GM13977 (cell line): ENCODE measurements around the gene HOXA6.

Experiments used
- DNase-seq: peaks from one replicate; pipeline ENCODE4 v3.0.0; 2012; ENCODE audit warnings: low spot score
- in situ Hi-C: fragments of 300-500 bp; cut with MboI; formaldehyde crosslinking; loops from one replicate; pipeline ENCODE4 v1.12.0; 2022; ENCODE audit warnings: low sequenced_read_pairs, low pct_unique_long_range_greater_than_20kb, mixed read lengths, inconsistent platforms; ENCODE audit not compliant: unreplicated experiment
- TF ChIP-seq, protein P1 (sequence below): IDR thresholded peaks from 2 replicates; pipeline ENCODE4 v1.5.1; 2012; ENCODE audit warnings: mild to moderate bottlenecking, control low read depth; ENCODE audit not compliant: insufficient read depth; ENCODE audit errors: extremely low read depth, missing control alignments

Gene HOXA6

DNA sequence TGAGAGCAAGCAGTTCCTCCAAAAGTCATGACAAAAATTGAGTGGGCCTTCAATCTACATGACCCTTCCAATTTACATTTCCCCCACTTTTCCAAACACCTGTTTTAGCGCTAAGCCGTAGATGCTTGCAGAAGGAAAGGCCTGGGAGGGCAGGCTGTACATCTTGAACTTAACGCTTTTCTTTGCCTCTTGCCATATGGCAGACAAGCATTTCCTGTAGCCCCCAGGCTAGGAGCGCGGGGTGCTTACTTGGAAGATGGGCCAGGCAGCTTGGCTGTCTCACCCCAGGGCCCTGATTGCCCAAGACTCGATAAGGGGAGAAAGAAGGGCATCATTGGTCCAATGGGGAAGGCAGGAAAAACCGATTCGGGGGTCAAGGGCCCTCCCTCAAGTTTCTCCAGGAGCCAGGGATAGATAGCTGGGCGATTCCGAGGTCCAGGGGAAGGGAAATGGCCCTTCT is 24.8 kb upstream of the HOXA6 start:
- DNase-seq: no peak
- TF ChIP-seq, protein P1, sequence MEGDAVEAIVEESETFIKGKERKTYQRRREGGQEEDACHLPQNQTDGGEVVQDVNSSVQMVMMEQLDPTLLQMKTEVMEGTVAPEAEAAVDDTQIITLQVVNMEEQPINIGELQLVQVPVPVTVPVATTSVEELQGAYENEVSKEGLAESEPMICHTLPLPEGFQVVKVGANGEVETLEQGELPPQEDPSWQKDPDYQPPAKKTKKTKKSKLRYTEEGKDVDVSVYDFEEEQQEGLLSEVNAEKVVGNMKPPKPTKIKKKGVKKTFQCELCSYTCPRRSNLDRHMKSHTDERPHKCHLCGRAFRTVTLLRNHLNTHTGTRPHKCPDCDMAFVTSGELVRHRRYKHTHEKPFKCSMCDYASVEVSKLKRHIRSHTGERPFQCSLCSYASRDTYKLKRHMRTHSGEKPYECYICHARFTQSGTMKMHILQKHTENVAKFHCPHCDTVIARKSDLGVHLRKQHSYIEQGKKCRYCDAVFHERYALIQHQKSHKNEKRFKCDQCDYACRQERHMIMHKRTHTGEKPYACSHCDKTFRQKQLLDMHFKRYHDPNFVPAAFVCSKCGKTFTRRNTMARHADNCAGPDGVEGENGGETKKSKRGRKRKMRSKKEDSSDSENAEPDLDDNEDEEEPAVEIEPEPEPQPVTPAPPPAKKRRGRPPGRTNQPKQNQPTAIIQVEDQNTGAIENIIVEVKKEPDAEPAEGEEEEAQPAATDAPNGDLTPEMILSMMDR: no peak
- in situ Hi-C loops: loop anchor here (25.0 kb wide), 1 partner anchor 810 kb away; no protein-coding TSS in a partner anchor

DNA sequence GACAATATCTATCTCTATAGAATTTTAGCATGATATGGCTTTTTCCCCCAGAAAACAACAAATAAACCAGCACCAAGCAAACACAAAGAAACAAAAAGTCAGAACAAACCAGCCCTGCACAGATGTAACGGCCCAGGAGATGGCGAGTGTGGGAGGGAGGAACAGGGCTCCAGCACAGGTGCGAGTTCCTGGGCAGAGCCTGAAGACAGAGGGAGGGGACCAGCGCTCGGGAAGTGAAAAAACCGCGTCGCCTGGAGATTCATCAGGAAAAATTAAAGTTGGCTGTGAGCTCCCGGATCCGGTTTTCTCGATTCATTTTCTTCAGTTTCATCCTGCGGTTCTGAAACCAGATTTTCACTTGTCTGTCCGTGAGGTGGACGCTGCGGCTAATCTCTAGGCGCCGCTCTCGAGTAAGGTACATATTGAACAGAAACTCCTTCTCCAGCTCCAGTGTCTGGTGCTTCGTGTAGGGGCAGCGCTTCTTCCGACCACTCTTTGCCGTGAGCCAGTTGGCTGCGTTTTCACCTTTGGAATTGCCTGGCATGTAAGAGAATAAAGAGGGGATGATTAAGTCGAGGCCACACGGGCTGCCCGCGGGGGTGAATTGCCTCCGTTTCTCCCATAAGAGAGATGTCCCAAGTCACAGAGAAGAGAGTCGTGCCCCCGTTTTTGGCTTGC is 24.2 kb upstream of the HOXA6 start:
- in situ Hi-C loops: loop anchor here (25.0 kb wide), 1 partner anchor 809 kb away; no protein-coding TSS in a partner anchor
- no peak for DNase-seq
- TF ChIP-seq, protein P1: no peak

DNA sequence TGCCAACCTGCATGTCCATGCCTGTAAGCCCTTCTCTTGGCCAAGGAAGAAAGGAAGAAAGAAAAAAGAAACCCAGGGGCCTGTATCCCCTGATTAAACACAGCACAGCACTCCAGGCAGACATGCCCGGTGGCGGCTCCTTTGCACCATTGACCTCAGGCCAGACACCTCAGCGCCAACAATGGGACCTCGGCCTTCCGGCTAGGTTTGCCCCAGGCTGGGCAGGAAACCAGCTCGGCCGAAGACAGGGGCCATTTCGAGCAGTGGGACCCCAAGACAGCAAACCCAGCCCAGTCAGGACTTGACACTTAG is 23.7 kb upstream of the HOXA6 start:
- in situ Hi-C loops: loop anchor here (25.0 kb wide), 1 partner anchor 809 kb away; no protein-coding TSS in a partner anchor
- TF ChIP-seq, protein P1: no peak
- no peak for DNase-seq

DNA sequence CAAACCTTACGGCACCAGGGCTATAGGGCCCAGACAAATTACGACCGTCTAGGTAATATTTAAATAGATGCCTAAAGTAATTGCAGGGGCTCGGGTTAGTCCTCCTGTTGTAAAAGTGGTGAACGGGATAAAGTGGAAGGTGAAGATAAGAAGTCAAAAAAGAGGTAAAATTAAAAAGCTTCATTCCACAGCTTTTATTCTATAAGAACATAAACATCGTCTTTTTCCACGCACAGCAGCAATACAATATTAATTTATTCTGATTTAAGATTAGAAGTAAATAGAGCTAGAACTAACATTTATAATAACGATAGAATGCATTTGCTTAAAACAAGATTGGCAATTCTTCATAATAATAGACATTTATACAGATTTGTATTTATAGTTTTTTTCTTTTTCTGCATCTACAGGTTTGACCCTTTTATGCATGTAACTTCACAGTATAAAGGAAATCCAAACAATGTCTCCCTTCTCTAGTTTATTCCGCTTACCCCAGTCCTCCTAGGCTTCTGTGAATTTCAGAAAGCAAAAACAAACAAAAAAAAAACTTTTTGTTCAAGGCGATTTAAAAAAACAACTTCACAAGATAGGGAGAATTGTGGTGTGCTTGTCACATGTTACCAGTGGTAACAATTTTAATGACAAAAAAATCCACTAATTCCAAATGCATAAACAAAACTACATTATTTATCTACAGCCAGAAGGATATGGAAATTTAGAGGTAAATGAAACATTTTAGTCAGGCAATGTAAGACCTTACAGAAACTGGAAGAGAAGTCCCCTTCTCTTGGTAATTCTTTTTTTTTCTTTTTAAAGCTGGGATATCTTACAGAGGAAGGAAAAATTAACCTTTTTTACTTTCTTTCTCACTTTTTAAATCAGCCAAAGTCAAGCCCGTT is 23.1 kb upstream of the HOXA6 start:
- TF ChIP-seq, protein P1: no peak
- no peak for DNase-seq
- in situ Hi-C loops: loop anchor here (25.0 kb wide), 1 partner anchor 808 kb away; no protein-coding TSS in a partner anchor

DNA sequence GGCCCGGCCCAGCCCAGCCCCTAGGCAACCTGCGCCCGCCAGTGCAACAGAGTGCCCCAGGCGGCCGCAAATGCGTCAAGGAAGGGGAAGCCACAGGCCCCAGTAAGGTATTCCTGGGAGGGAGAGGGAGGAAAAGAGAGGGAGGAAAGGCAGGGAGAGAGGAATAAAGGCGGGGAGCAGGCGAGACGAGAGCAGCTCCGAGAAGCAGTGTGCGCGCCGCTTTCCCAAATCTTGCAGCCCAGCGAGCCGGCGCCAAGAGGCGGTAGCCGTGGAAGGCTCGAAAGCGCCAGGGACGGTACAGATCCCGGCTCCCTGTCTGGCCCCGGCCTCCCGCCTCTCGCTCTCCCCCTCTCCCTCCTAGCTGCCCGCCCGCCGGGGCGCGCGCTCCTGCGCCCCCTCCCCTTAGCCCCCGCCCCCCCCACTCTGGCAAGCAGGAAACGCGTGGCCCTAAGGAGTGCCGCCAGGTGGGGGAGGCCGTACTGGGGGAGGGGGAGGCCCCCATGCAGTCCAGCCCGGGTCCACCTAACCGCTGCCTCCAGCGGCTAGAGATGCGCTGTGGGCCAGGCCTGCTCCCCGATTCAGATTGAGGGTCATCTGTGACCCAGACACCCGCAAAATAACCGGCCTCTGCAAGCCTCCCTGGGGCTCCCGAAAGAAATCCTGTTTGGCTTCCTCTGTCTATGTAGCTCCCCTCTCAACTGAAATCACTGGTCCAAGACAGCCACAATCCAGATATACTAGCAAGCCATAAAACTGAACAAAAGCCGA is 22.3 kb upstream of the HOXA6 start:
- in situ Hi-C loops: loop anchor here (10.0 to 25.0 kb wide), 2 partner anchors 808 to 1315 kb away; no protein-coding TSS in a partner anchor
- TF ChIP-seq, protein P1: no peak
- no peak for DNase-seq
